ENCODE results near the gene ABHD8.
A peak's percentile ranks its signal among the peaks of the same experiment; 100 is the strongest.

DNA sequence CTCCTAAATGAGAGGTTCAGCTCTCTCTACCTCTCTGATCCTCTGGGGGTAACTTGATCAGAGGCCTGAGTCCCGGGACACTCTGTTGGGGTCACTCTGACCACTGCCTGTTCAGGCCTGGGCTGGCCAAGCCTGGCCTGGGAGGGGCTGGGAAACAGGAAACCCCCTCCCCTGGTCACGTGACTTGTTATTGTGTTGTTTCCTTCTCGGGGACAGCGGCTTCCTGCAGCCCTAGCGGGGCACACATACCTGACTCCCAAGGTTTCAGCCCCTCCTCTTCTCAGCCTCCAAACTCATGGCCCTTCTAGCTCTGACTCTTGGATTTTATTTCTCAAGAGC is 38.6 kb downstream of the ABHD8 start, which contains the start of gene USHBP1:
- peak in 1 of 2 donors; percentile 80 for TF ChIP-seq POLR2A (IDR thresholded peaks at IDR 0.05)
- TF ChIP-seq, protein P1, sequence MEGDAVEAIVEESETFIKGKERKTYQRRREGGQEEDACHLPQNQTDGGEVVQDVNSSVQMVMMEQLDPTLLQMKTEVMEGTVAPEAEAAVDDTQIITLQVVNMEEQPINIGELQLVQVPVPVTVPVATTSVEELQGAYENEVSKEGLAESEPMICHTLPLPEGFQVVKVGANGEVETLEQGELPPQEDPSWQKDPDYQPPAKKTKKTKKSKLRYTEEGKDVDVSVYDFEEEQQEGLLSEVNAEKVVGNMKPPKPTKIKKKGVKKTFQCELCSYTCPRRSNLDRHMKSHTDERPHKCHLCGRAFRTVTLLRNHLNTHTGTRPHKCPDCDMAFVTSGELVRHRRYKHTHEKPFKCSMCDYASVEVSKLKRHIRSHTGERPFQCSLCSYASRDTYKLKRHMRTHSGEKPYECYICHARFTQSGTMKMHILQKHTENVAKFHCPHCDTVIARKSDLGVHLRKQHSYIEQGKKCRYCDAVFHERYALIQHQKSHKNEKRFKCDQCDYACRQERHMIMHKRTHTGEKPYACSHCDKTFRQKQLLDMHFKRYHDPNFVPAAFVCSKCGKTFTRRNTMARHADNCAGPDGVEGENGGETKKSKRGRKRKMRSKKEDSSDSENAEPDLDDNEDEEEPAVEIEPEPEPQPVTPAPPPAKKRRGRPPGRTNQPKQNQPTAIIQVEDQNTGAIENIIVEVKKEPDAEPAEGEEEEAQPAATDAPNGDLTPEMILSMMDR (IDR thresholded peaks at IDR 0.05) = no peak

Data from heart left ventricle (tissue), 13 donors.